MCF 10A (cell line): ENCODE data around the gene C1orf50. TPM values are rescaled to one million over a fixed set of nuclear protein-coding genes. Genes with fewer than 3 reads are reported as not detected.

Source experiments
- BruUV-seq: library from RNA; stranded (reverse); fragments of 400-500 nt; replicated peaks from 2 replicates; lab custom pipeline; 2021; lab: Mats Ljungman, UMichigan
- CTCF ChIA-PET: fragments of 300-600 bp; sonication (Branson Sonifier 250); formaldehyde crosslinking; extraction: SDS; loops from one replicate; lab custom pipeline; 2021; ENCODE audit warnings: antibody characterized with exemption, inconsistent platforms; lab: Yijun Ruan, JAX
- POLR2A ChIA-PET: fragments of 300-600, 350-650 bp; sonication (Branson Sonifier 250); formaldehyde crosslinking; extraction: SDS; loops from one replicate; lab custom pipeline; 2020; ENCODE audit warnings: antibody characterized with exemption, inconsistent platforms; lab: Yijun Ruan, JAX
- DNase-seq: peaks from one replicate; pipeline ENCODE4 v3.0.0-alpha.2; 2018; ENCODE audit not compliant: unreplicated experiment
- H3K27ac Mint-ChIP-seq: one replicate; pipeline ENCODE4 v1.8.0; 2022; ENCODE audit warnings: mild to moderate bottlenecking, low read depth, mixed read lengths; ENCODE audit not compliant: unreplicated experiment
- H3K27me3 Mint-ChIP-seq: one replicate; pipeline ENCODE4 v1.8.0; 2022; ENCODE audit warnings: mixed read lengths; ENCODE audit not compliant: insufficient read depth, unreplicated experiment
- H3K36me3 Mint-ChIP-seq: one replicate; pipeline ENCODE4 v1.8.0; 2022; ENCODE audit warnings: mild to moderate bottlenecking, moderate library complexity, mixed read lengths; ENCODE audit not compliant: insufficient read depth, unreplicated experiment
- H3K4me1 Mint-ChIP-seq: one replicate; pipeline ENCODE4 v1.8.0; 2022; ENCODE audit warnings: mixed read lengths; ENCODE audit not compliant: insufficient read depth, unreplicated experiment
- H3K4me3 Mint-ChIP-seq: one replicate; pipeline ENCODE4 v1.8.0; 2022; ENCODE audit warnings: mild to moderate bottlenecking, moderate library complexity, mixed read lengths; ENCODE audit not compliant: unreplicated experiment
- H3K9me3 Mint-ChIP-seq: one replicate; pipeline ENCODE4 v1.8.0; 2022; ENCODE audit warnings: mixed read lengths; ENCODE audit not compliant: unreplicated experiment
- CTCF ChIP-seq: fragments of 200-600 bp; IDR thresholded peaks from one replicate; pipeline ENCODE4 v1.8.0; 2022; ENCODE audit warnings: antibody characterized with exemption, mild to moderate bottlenecking; ENCODE audit not compliant: unreplicated experiment
- intact Hi-C: fragments of 100-400 bp; cut with micrococcal nuclease; formaldehyde crosslinking; loops from 2 replicates; pipeline ENCODE4 v1.14.1; 2022
- total RNA-seq: library from RNA; stranded (reverse); gene quantifications from 2 replicates; pipeline ENCODE4 v1.2.3, GENCODE V29; 2022

The C1orf50 gene
- total RNA-seq, 1 experiment from 2014 or later: 11.7 TPM

GRCh38 chr1:42736571-42737200 is 30.4 kb upstream of the C1orf50 start:
- H3K27me3 Mint-ChIP-seq: no peaks in the 10 kb centered on the region
- H3K4me3 Mint-ChIP-seq: no peak overlapping the region
- intact Hi-C loops: loop anchor here (10.0 kb wide), 1 partner anchor 592 kb away; no protein-coding TSS in a partner anchor
- CTCF ChIA-PET: no interaction called here
- no peaks in the 10 kb centered on the region for H3K36me3 Mint-ChIP-seq
- DNase-seq: no peak
- POLR2A ChIA-PET: interaction anchor here (1.1 kb wide), 1 partner anchor 9 kb away, joined by 3 read pairs; no protein-coding TSS in a partner anchor
- BruUV-seq: no TSS peak
- H3K4me1 Mint-ChIP-seq: peaks cover 6% of the 10 kb centered on the region
- TF ChIP-seq CTCF: no peak
- peak overlapping the region; percentile 44 for H3K27ac Mint-ChIP-seq
- H3K9me3 Mint-ChIP-seq: no peaks in the 10 kb centered on the region

GRCh38 chr1:42737257-42737656 is 29.8 kb upstream of the C1orf50 start:
- Mint-ChIP-seq H3K27me3 (no peaks in the 10 kb centered on the region), H3K9me3 (no peaks in the 10 kb centered on the region), H3K4me3 (no peak overlapping the region), H3K36me3 (no peaks in the 10 kb centered on the region), H3K27ac (peak overlapping the region; percentile 44), H3K4me1 (peaks cover 6% of the 10 kb centered on the region)
- POLR2A ChIA-PET: interaction anchor here (0.9 to 1.1 kb wide), 2 partner anchors 8 to 29 kb away, joined by 3 to 5 read pairs; no protein-coding TSS in a partner anchor
- BruUV-seq: no TSS peak
- peak; percentile 57 for DNase-seq
- intact Hi-C loops: loop anchor here (10.0 kb wide), 1 partner anchor 592 kb away; no protein-coding TSS in a partner anchor
- no peak for TF ChIP-seq CTCF
- CTCF ChIA-PET: interaction anchor here (0.7 to 0.9 kb wide), 2 partner anchors 51 to 57 kb away, joined by 3 read pairs; no protein-coding TSS in a partner anchor

GRCh38 chr1:42737986-42738677 is 28.9 kb upstream of the C1orf50 start:
- TF ChIP-seq CTCF: no peak
- CTCF ChIA-PET: interaction anchor here (0.7 to 0.9 kb wide), 2 partner anchors 52 to 57 kb away, joined by 3 read pairs; no protein-coding TSS in a partner anchor

GRCh38 chr1:42738678-42739226 is 28.3 kb upstream of the C1orf50 start:
- H3K4me3 Mint-ChIP-seq: no peak overlapping the region
- no peak for DNase-seq
- no peaks in the 10 kb centered on the region for H3K36me3 Mint-ChIP-seq
- no peak for TF ChIP-seq CTCF
- CTCF ChIA-PET: no interaction called here
- H3K4me1 Mint-ChIP-seq: peaks cover 15% of the 10 kb centered on the region
- intact Hi-C loops: loop anchor here (10.0 kb wide), 1 partner anchor 594 kb away; no protein-coding TSS in a partner anchor
- POLR2A ChIA-PET: no interaction called here
- no peaks in the 10 kb centered on the region for H3K27me3 Mint-ChIP-seq
- no peaks in the 10 kb centered on the region for H3K9me3 Mint-ChIP-seq
- H3K27ac Mint-ChIP-seq: no peak overlapping the region
- BruUV-seq: no TSS peak

More at GRCh38 chr1:42737986-42738677, 28.9 kb upstream of the C1orf50 start:
- peaks cover 9% of the 10 kb centered on the region for H3K4me1 Mint-ChIP-seq
- H3K27ac Mint-ChIP-seq: no peak overlapping the region
- no peaks in the 10 kb centered on the region for H3K9me3 Mint-ChIP-seq
- BruUV-seq: no TSS peak
- H3K36me3 Mint-ChIP-seq: no peaks in the 10 kb centered on the region
- no peak overlapping the region for H3K4me3 Mint-ChIP-seq
- H3K27me3 Mint-ChIP-seq: no peaks in the 10 kb centered on the region
- intact Hi-C loops: loop anchor here (10.0 kb wide), 1 partner anchor 593 kb away; no protein-coding TSS in a partner anchor
- POLR2A ChIA-PET: interaction anchor here (0.9 to 1.1 kb wide), 2 partner anchors 8 to 28 kb away, joined by 3 to 5 read pairs; no protein-coding TSS in a partner anchor
- no peak for DNase-seq
